ENCODE measurements around the gene BATF. TPM values are rescaled to one million over a fixed set of nuclear protein-coding genes. Genes with fewer than 3 reads are reported as not detected.
A peak's percentile ranks its signal among the peaks of the same experiment; 100 is the strongest.

BATF gene
- total and polyA plus RNA-seq, 2 of the 8 experiments (the other 6 are each of a cell fraction or from before 2014, with no cell fraction given) = not detected

DNA sequence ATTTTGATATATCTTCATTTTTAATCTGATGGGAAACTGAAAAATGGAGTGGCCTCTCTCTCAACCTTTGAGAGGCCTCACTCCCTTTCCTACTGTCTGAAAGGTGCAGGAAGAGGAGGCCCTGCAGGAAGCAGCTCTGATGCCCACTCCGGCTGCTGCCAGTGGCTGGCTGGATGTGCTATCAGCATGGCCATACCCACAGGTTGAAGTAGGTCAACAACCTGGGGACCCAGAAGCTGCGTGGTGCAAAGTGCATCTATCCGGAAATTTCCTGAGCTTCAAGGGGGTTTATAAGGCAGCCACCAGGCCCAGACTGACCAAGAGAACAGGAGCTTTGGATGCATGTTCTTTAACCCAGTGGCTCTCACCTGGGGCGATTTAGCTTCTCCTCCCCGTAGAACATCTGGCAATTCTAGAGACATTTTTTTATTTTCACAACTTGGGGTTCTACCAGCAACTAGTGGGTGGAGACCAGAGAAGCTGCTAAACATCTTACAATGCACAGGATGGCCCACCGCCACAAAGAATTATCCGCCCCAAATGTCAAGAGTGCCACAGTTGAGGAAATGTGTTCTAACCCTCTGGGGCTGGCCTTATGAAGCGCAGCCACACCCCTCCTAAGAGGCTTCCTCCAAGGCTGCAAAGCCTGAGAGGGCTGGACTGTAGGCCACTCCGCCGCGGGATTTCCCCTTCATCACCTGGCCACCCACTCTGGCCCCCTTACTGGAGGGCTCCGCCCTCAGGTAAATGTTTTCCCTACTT lies 8.2 kb upstream of the BATF start:
- no peak overlapping the region for H3K4me2 ChIP-seq (ENCODE audit: insufficient read depth in 1 of 2, low read depth in 2 of 2, low read length in 2 of 2)
- no peaks in the 10 kb centered on the region for H3K79me2 ChIP-seq (ENCODE audit: control insufficient read depth in 1 of 2, insufficient read depth in 2 of 2, low read length in 2 of 2)
- no peak overlapping the region for H3K56ac ChIP-seq (replicated peaks; ENCODE audit: insufficient read length, low read depth, low read length)
- no peak overlapping the region for H2BK5ac ChIP-seq (ENCODE audit: low read depth, low read length)
- H4K91ac ChIP-seq (replicated peaks; ENCODE audit: insufficient read length, low read length) = no peak overlapping the region
- H4K20me1 ChIP-seq (replicated peaks in 1 of 2; ENCODE audit: control insufficient read depth in 1 of 2, insufficient read depth in 2 of 2, low read length in 2 of 2) = no peaks in the 10 kb centered on the region
- POLR2A ChIA-PET (ENCODE audit: partially characterized antibody) = no interaction called here
- H2BK120ac ChIP-seq (replicated peaks; ENCODE audit: low read depth, low read length) = no peak overlapping the region
- no peaks in the 10 kb centered on the region for H3K9me3 ChIP-seq (ENCODE audit: insufficient read depth in 2 of 2, low read depth in 1 of 2, low read length in 1 of 2)
- H3K4me3 ChIP-seq (ENCODE audit: extremely low read depth in 1 of 4, insufficient read depth in 2 of 4, low read depth in 3 of 4, low read length in 4 of 4) = no peak overlapping the region
- H2AK5ac ChIP-seq (ENCODE audit: low read depth, low read length) = no peak overlapping the region
- no peak overlapping the region for H2BK20ac ChIP-seq (ENCODE audit: low read length)
- no peak overlapping the region for H3K4ac ChIP-seq (replicated peaks; ENCODE audit: insufficient read length, low read depth, low read length)
- H3K14ac ChIP-seq (ENCODE audit: insufficient read length) = no peak overlapping the region
- no peak overlapping the region for H2BK15ac ChIP-seq (ENCODE audit: low read length)
- H3K23me2 ChIP-seq (ENCODE audit: low read depth, low read length) = no peaks in the 10 kb centered on the region
- H3K79me1 ChIP-seq (ENCODE audit: low read depth, low read length) = no peaks in the 10 kb centered on the region
- CTCF ChIA-PET (ENCODE audit: partially characterized antibody) = interaction anchor here (0.6 to 5.5 kb wide), 9 partner anchors 18 to 523 kb away, joined by 3 to 27 read pairs (median 4); no protein-coding TSS in a partner anchor
- no peak overlapping the region for H3K27ac ChIP-seq (ENCODE audit: low read depth, low read length)
- DNase-seq (ENCODE audit: low read depth in 1 of 2, low spot score in 2 of 2) (peak in 1 of 2 experiments; percentile 46), FAIRE-seq (no peak)
- no peak overlapping the region for H4K5ac ChIP-seq (ENCODE audit: insufficient read length, low read depth, low read length)
- H2AFZ ChIP-seq (ENCODE audit: low read length) = no peak overlapping the region
- H4K8ac ChIP-seq (ENCODE audit: extremely low read depth, insufficient read depth, low read length) = peak overlapping the region; percentile 41; the same call in 1 of the 2 replicates
- H3K9ac ChIP-seq (replicated peaks in 1 of 4; ENCODE audit: extremely low read depth in 1 of 4, low read depth in 3 of 4, low read length in 3 of 4) = no peak overlapping the region
- peaks cover 0 to 4% (median 1%) of the 10 kb centered on the region in 4 experiments; a peak in 1 of 7 replicates for H3K4me1 ChIP-seq (replicated peaks in 1 of 4; ENCODE audit: control insufficient read depth in 3 of 4, insufficient read depth in 4 of 4, low read length in 3 of 4)
- WGBS, 2 experiments (ENCODE audit: extremely low coverage in 1 of 2, insufficient coverage in 1 of 2, insufficient read length in 1 of 2, insufficient replicate concordance in 2 of 2, low coverage in 1 of 2, low lambda C conversion rate in 2 of 2, missing lambda C conversion rate in 1 of 2) = 91% methylated on average over 12 of the region's 12 CpGs; no CpG with 5 or more reads in 1 of the 2 experiments
- H3K23ac ChIP-seq (ENCODE audit: insufficient read length) = no peak overlapping the region
- H2BK12ac ChIP-seq (ENCODE audit: low read depth, low read length) = no peak overlapping the region
- no peaks in the 10 kb centered on the region for H3K36me3 ChIP-seq (ENCODE audit: control insufficient read depth in 2 of 4, insufficient read depth in 4 of 4, low read length in 3 of 4)
- H3K18ac ChIP-seq (ENCODE audit: extremely low read depth, low read length) = no peak overlapping the region
- H3K27me3 ChIP-seq (replicated peaks in 1 of 4; ENCODE audit: control insufficient read depth in 3 of 4, extremely low read depth in 1 of 4, insufficient read depth in 3 of 4, low read length in 3 of 4) = no peaks in the 10 kb centered on the region
- TF ChIP-seq CEBPB (IDR thresholded peaks at IDR 0.05; ENCODE audit: low read depth, low read length) = no peak

All from H1 (cell line).